HEK293T (cell line): ENCODE measurements around the gene MGMT.

Experiments
- ARNT ChIP-seq: fragments of 450-650 bp; IDR thresholded peaks from 2 replicates; pipeline ENCODE4 v1.6.1; 2017; ENCODE audit warnings: mild to moderate bottlenecking
- BHLHE40 ChIP-seq: fragments of 450-650 bp; IDR thresholded peaks from 2 replicates; pipeline ENCODE4 v1.6.1; 2016; ENCODE audit warnings: mild to moderate bottlenecking, moderate library complexity, borderline replicate concordance
- ELF4 ChIP-seq: fragments of 450-650 bp; IDR thresholded peaks from 2 replicates; pipeline ENCODE4 v1.6.1; 2017; ENCODE audit warnings: antibody characterized with exemption
- FOXK2 ChIP-seq: fragments of 450-650 bp; IDR thresholded peaks from 2 replicates; pipeline ENCODE4 v1.6.1; 2016; ENCODE audit warnings: mild to moderate bottlenecking
- FOXM1 ChIP-seq: fragments of 450-650 bp; IDR thresholded peaks from 2 replicates; pipeline ENCODE4 v1.6.1; 2017; ENCODE audit warnings: mild to moderate bottlenecking, borderline replicate concordance
- HDGF ChIP-seq: fragments of 450-650 bp; IDR thresholded peaks from 2 replicates; pipeline ENCODE4 v1.6.1; 2017; ENCODE audit warnings: antibody characterized with exemption, borderline replicate concordance
- PKNOX1 ChIP-seq: fragments of 450-650 bp; IDR thresholded peaks from 2 replicates; pipeline ENCODE4 v1.6.1; 2016
- SP1 ChIP-seq: fragments of 450-650 bp; IDR thresholded peaks from 2 replicates; pipeline ENCODE4 v1.6.1; 2017
- SUZ12 ChIP-seq: fragments of 450-650 bp; IDR thresholded peaks from 2 replicates; pipeline ENCODE4 v1.6.1; 2016; ENCODE audit warnings: mild to moderate bottlenecking
- TARDBP ChIP-seq: fragments of 450-650 bp; IDR thresholded peaks from 2 replicates; pipeline ENCODE4 v1.6.1; 2016
- ZNF384 ChIP-seq: fragments of 450-650 bp; IDR thresholded peaks from 2 replicates; pipeline ENCODE4 v1.6.1; 2016

- TF ChIP-seq FOXK2 (no peak), SP1 (no peak), BHLHE40 (no peak), ARNT (no peak), FOXM1 (no peak), ELF4 (no peak), PKNOX1 (no peak), SUZ12 (no peak), TARDBP (no peak), ZNF384 (no peak), HDGF (no peak)
Measured at GRCh38 chr10:129526943-129527342, 59.9 kb downstream of the MGMT start.
